ENCODE measurements around the gene TRAF3IP3. TPM values are rescaled to one million over a fixed set of nuclear protein-coding genes. Genes with fewer than 3 reads are reported as not detected.

The TRAF3IP3 gene
- total RNA-seq, 4 donors from 2014 or later = 1.6 to 3.1 (median 2.0) TPM; not detected in 1

- H3K27me3 ChIP-seq = no peaks in the 10 kb centered on the region
- DNase-seq (ENCODE audit: low spot score in 2 of 2) = no peak
- H3K27ac ChIP-seq = no peak overlapping the region
- no peak overlapping the region for H3K4me3 ChIP-seq
- WGBS = 95% methylated on average over 1 of the region's 1 CpG
- TF ChIP-seq EP300 (IDR thresholded peaks at IDR 0.05) (no peak), CTCF (IDR thresholded peaks at IDR 0.05) (no peak), POLR2AphosphoS5 (IDR thresholded peaks at IDR 0.05) (no peak), POLR2A (IDR thresholded peaks at IDR 0.05) (no peak)
- H3K36me3 ChIP-seq = no peaks in the 10 kb centered on the region
- H3K9me3 ChIP-seq = no peaks in the 10 kb centered on the region
- H3K4me1 ChIP-seq = peaks cover 2% of the 10 kb centered on the region
Observed at GRCh38 chr1:209778102-209778501, 22.2 kb downstream of the TRAF3IP3 start.

GRCh38 chr1:209780268-209780667 lies 24.4 kb downstream of the TRAF3IP3 start:
- Histone ChIP-seq H3K9me3 (no peaks in the 10 kb centered on the region), H3K27me3 (no peaks in the 10 kb centered on the region), H3K4me1 (peaks cover 20% of the 10 kb centered on the region), H3K36me3 (no peaks in the 10 kb centered on the region), H3K4me3 (no peak overlapping the region), H3K27ac (no peak overlapping the region)
- no peak for DNase-seq (ENCODE audit: low spot score in 2 of 2)
- 58% methylated on average over 4 of the region's 4 CpGs for WGBS
- TF ChIP-seq EP300 (IDR thresholded peaks at IDR 0.05) (no peak), POLR2A (IDR thresholded peaks at IDR 0.05) (no peak), CTCF (IDR thresholded peaks at IDR 0.05) (no peak), POLR2AphosphoS5 (IDR thresholded peaks at IDR 0.05) (no peak)

GRCh38 chr1:209783386-209783785 lies 27.5 kb downstream of the TRAF3IP3 start:
- Histone ChIP-seq H3K4me3 (peak overlapping the region; percentile 78), H3K4me1 (peaks cover 50% of the 10 kb centered on the region), H3K27me3 (no peaks in the 10 kb centered on the region), H3K27ac (no peak overlapping the region), H3K9me3 (no peaks in the 10 kb centered on the region), H3K36me3 (peaks cover 2% of the 10 kb centered on the region)
- DNase-seq (ENCODE audit: low spot score in 2 of 2) = no peak
- WGBS = 33% methylated on average over 6 of the region's 6 CpGs
- no peak for TF ChIP-seq POLR2A (IDR thresholded peaks at IDR 0.05)
- TF ChIP-seq POLR2AphosphoS5 (IDR thresholded peaks at IDR 0.05) = no peak
- no peak for TF ChIP-seq CTCF (IDR thresholded peaks at IDR 0.05)
- no peak for TF ChIP-seq EP300 (IDR thresholded peaks at IDR 0.05)

- H3K36me3 ChIP-seq = peaks cover 6% of the 10 kb centered on the region
- 6% methylated on average over 23 of the region's 48 CpGs for WGBS
- no peaks in the 10 kb centered on the region for H3K9me3 ChIP-seq
- peaks cover 57% of the 10 kb centered on the region for H3K4me1 ChIP-seq
- H3K27ac ChIP-seq = peak within 1 kb of the TSS; percentile 75
- H3K27me3 ChIP-seq = peaks cover 3% of the 10 kb centered on the region
- TF ChIP-seq POLR2A (IDR thresholded peaks at IDR 0.05) = peak in 1 of 2 donors; percentile 23
- TF ChIP-seq EP300 (IDR thresholded peaks at IDR 0.05) = no peak
- TF ChIP-seq CTCF (IDR thresholded peaks at IDR 0.05) = no peak
- peak in 1 of 3 donors; percentile 95 for TF ChIP-seq POLR2AphosphoS5 (IDR thresholded peaks at IDR 0.05)
- H3K4me3 ChIP-seq = peak within 1 kb of the TSS; percentile 78
- peak; percentile 99 for DNase-seq (ENCODE audit: low spot score in 2 of 2)
Observed at GRCh38 chr1:209784265-209785169, 28.7 kb downstream of the TRAF3IP3 start, which contains the start of gene C1orf74. Gene C1orf74 (minus strand): TSS chr1:209784559. CDS start chr1:209783634, 925 bp downstream.

- H3K27me3 ChIP-seq = peaks cover 3% of the 10 kb centered on the region
- H3K4me1 ChIP-seq = peaks cover 57% of the 10 kb centered on the region
- 91% methylated on average over 4 of the region's 4 CpGs for WGBS
- DNase-seq (ENCODE audit: low spot score in 2 of 2) = no peak
- H3K36me3 ChIP-seq = peaks cover 14% of the 10 kb centered on the region
- TF ChIP-seq POLR2AphosphoS5 (IDR thresholded peaks at IDR 0.05) (no peak), POLR2A (IDR thresholded peaks at IDR 0.05) (no peak), CTCF (IDR thresholded peaks at IDR 0.05) (no peak), EP300 (IDR thresholded peaks at IDR 0.05) (no peak)
- H3K27ac ChIP-seq = peak overlapping the region; percentile 75
- H3K4me3 ChIP-seq = no peak overlapping the region
- H3K9me3 ChIP-seq = no peaks in the 10 kb centered on the region
Observed at GRCh38 chr1:209785592-209785991, 29.7 kb downstream of the TRAF3IP3 start.
